Measurements from ENCODE around the gene GLB1L3.
A peak's percentile ranks its signal among the peaks of the same experiment; 100 is the strongest.

The GLB1L3 gene

DNA sequence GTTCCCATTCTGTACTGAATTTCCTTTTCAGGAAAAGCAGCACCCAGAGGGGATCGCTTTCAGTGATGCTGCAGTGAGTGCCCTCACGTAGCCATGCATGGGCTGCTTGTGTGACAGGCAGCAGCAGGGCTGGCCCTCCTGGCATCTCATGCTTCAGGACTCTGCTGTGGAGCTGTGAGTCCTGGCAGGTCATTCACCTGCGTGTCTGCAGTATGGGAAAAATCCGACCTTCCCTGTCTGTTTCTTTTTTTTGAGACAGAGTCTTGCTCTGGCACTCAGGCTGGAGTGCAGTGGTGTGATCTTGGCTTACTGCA, 69.0 kb downstream of the GLB1L3 start:
- no peak for DNase-seq

- no peak for DNase-seq
These were observed 70.2 kb downstream of the GLB1L3 start for GRCh38 chr11:134346101-134346975.

DNA sequence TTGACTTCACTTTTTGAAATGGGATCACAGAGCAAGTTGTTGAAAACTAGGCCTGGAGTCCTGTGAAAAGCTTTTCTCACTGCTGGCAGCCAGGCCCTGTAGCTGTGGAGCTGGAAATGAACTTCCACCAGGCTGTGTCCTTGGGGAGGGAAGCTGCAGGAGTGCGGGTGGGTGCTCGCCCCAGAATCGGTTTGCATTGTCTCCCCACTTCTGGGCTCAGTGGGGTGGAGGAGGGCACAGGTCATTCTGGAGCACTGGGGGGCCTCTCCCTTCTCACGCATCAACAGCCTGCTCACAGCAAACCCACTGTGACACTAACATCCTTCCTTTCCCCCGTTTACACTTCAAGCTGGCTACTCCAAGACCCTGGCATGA, 70.8 kb downstream of the GLB1L3 start:
- DNase-seq = no peak

DNA sequence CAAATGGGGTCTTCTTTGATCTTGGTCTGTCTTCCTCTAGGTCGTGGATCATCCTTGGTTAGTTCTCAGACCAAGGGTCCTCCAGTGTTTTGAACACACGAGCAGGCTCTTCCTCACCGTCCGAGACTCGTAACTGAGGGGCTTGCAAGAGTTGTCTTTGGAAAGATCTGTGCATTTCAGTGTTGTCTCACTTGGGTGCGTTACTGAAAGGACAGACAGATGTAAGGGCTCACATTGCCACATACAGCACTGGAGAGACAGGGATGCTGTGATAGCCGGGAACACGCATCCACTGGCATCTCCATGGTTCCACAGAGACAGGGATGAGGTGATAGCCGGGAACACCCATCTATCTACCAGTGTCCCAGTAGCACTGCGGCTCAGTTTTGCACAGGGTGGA, 71.3 kb downstream of the GLB1L3 start:
- no peak for DNase-seq

- no peak for DNase-seq
These were observed 73.1 kb downstream of the GLB1L3 start for GRCh38 chr11:134349109-134349801.

- DNase-seq = no peak
These were observed 73.7 kb downstream of the GLB1L3 start for GRCh38 chr11:134349802-134350355.

GRCh38 chr11:134350381-134350780, 74.2 kb downstream of the GLB1L3 start:
- no peak for DNase-seq

GRCh38 chr11:134352111-134352510, 75.9 kb downstream of the GLB1L3 start:
- DNase-seq = no peak

- no peak for DNase-seq
These were observed 79.0 kb downstream of the GLB1L3 start for GRCh38 chr11:134355136-134355535.

DNA sequence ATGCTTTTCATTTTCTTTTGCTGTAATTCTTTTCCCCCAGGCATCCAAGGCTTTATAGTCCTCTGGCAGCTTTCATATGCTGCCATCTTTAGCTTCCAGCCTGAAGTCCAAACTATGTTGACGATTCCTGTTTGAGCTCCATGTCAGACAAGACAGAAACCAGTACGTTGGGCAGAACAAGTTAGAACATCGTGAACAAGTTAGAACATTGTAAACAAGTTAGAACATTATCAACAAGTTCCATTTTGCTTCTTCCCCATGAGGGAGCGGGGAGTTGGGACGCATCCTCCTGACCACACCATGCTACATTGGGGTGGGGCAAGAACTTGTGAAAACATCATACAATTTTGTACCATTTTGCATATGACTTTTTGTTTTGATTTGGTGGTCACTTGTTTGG, 79.5 kb downstream of the GLB1L3 start:
- no peak for DNase-seq

DNA sequence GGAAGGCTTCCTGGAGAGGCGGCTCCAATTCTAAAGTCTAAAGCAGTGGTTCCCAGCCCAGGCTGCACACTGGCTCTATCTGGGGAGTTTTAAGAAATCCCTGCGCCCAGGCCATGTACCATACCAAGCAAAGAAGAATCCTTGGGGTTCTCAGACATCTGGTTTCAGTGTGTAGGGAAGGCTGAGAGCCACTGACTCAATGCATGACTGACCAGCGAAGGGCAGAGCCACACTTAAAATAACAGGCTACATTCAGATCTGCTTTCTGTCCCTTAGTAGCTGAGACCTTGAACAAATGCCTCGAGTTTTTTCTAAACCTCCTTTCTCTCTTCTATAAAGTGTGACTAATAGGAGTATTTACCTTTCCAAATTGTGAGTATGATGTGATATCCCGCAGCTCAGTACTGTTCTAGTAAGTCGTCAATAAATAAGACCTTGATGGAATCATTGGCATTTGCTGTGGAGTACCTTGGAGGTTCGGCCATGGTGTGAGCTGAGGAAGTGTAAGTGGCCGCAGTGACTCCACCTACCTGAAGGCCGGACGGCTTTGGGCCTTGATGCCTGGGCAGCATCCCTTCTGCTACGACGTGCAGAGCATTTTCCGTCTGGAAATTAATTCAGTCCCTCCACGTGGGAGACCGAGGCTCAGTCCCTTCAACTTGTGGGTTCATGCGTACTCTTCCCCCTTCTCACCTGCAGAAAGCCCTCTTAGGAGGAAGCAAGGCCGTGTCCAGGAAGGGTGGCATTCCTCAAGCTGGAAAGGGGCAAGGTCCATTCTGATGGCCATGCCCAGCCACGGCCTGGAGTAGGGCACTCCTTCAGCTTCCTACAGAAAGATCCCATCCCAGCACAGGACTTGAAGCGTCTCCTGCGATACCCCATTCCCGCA, 80.7 kb downstream of the GLB1L3 start:
- DNase-seq = no peak

DNA sequence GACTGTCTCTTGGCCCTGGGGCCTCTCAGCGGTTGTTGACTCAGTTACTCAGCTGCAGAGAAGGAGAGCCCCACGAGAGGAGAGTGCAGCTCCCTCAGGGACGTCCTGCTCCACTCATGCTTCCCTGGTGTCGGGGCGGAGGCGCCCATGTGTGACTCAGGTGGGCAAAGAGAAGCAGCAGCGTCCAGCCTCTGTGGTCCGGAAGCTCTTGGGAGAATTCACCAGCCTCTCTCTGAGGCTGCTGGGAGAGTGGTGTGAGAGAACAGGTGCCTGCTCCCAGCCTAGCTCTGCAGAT, 81.3 kb downstream of the GLB1L3 start:
- no peak for DNase-seq

- DNase-seq = no peak
These were observed 82.1 kb downstream of the GLB1L3 start for GRCh38 chr11:134358165-134358855.

DNA sequence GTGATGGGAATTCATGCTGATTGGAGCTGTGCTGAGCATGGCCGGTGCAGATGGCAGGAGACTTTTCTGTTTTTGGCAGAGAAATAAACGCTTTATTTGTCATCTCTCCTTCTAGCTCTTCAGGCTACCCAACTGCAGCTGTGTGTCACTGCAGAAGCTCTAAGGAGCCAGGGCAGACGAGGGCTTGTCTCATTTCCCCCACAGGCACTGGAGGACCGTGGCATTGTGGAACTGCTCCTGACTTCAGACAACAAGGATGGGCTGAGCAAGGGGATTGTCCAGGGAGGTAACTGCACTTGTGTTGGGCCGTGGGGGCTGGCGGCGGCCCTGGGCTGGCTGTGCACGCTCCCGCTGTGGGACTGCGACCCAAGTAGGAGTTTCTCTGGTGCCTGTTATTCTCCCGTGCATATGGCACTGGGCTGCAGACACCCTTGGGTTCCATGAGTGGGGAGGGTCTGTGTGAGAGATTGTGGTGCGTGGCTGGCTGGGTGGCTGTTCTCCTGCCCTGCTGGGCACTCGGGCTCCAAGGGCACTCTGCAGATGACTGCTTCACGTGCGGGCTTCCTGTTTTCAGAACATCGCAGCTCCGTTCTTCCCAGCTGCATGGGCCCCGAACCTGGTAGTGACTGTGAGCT, 82.8 kb downstream of the GLB1L3 start:
- DNase-seq = no peak

DNA sequence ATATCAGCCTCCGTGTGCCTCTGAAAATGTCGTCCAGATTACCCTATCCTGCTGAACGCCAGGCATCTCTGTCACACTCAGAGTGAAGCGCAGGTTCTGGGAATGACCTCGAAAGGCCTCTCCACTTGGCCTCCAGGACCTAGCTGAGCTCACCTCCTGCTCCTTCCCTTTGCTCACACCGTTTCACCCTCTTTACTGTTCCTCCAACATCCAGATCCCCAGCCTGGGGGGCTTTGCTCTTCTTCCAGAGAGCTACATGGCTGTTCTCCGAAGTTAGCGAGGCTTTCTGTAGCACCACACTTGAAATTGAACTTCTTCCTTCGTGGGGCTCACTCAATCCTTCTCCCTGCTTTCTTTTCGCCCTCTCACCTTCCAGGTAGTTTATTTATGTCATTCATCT, 83.5 kb downstream of the GLB1L3 start:
- no peak for DNase-seq

- peak; percentile 42 for DNase-seq
These were observed 84.1 kb downstream of the GLB1L3 start for GRCh38 chr11:134360050-134360835.

DNA sequence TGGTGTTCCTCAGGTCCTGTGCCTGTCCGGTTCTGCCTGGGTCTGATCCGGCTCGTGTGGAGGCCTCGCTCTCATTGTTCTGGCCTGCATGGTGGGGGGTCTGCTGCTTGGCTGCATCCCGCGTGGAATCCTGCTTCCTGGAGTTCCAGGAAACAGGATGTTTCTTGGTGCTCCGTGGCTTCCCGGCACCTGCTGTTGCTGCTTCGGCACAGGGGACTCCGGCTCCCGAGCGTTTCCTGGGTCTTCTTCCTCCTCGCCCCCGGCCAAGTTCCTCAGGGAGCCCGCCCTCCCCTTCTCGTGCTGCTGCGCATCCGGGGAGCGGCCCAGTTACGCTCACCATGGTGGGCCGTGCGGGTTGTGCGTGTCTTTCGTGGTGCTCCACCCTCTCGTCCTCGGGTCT, 85.5 kb downstream of the GLB1L3 start:
- DNase-seq = no peak

- DNase-seq = no peak
These were observed 86.2 kb downstream of the GLB1L3 start for GRCh38 chr11:134362192-134362901.

DNA sequence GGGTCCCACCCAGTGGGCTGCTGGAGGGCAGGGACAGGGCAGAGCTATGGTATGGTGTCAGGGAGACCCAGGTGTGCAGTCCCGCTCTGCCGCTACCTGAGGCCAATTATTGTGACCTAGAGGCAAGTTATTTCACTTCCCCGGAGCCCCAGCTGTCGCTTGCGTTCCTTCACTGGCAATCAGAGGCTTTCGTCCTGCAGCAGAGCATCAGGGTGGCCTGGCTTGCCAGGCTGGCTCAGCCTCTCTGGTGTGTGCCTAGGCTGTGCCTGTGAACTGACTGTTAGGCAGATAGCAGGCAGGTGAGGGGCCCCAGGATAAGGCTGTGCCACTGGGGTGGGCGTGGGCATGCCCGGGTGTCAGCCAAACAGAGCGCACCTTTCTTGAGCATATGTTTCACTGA, 87.0 kb downstream of the GLB1L3 start:
- no peak for DNase-seq

GRCh38 chr11:134363592-134363991, 87.4 kb downstream of the GLB1L3 start:
- no peak for DNase-seq

DNA sequence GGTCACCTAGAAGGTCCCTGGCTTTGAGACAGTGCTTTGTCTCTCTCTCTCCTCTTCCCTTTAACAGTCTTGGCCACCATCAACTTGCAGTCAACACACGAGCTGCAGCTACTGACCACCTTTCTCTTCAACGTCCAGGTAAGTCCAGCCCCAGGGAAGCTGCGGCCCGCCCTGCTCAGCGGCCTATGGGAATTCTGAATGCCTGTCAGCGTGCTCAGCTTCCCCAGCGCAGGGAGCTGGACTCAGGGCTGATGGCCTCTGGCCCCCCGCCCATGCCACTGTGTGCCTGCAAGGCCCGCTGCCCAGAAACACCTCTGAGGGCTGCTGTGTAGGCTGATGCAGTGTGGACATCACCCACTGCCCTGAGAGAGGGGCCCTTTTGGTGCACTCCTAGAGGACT, 88.1 kb downstream of the GLB1L3 start:
- DNase-seq = no peak
